ENCODE results near the gene EEF1AKMT1.

- no peak for TF ChIP-seq TCF7L2 (IDR thresholded peaks at IDR 0.05; ENCODE audit: borderline replicate concordance, extremely low read depth, insufficient read depth, insufficient read length)
- no peak for TF ChIP-seq POLR2A (IDR thresholded peaks at IDR 0.05; ENCODE audit: borderline replicate concordance, extremely low read depth, insufficient read depth, insufficient read length)
- TF ChIP-seq EZH2phosphoT487 (IDR thresholded peaks at IDR 0.05; ENCODE audit: borderline replicate concordance), result no peak
- TF ChIP-seq ATF3 (IDR thresholded peaks at IDR 0.05), result no peak
- no peak for TF ChIP-seq SIN3A (IDR thresholded peaks at IDR 0.05; ENCODE audit: low read depth)
- no peak for TF ChIP-seq CEBPB (IDR thresholded peaks at IDR 0.05; ENCODE audit: low read depth)
- no peak for TF ChIP-seq YY1 (IDR thresholded peaks at IDR 0.05; ENCODE audit: extremely low read depth, insufficient replicate concordance, low read depth, low read length)
- no peak for TF ChIP-seq JUND (IDR thresholded peaks at IDR 0.05)
- no peak for TF ChIP-seq EZH2 (IDR thresholded peaks at IDR 0.05)
- TF ChIP-seq SRF (IDR thresholded peaks at IDR 0.05; ENCODE audit: low read depth), result no peak
- TF ChIP-seq CTCF (IDR thresholded peaks at IDR 0.05 in 2 of 3, conservative IDR thresholded peaks at IDR 0.05 in 1 of 3; ENCODE audit: borderline replicate concordance in 1 of 3, insufficient read depth in 1 of 3, low read depth in 2 of 3, low read length in 2 of 3), result no peak
Observed at GRCh38 chr13:20702915-20703779, 70.6 kb downstream of the EEF1AKMT1 start, which contains the start of gene IL17D.
